HCT116 (cell line): ENCODE results near the gene JOSD1. TPM values are rescaled to one million over a fixed set of nuclear protein-coding genes. Genes with fewer than 3 reads are reported as not detected.

ENCODE experiments used
- ATAC-seq: fragments of 200-7000 bp; cut with Tn5 transposase; 2 replicates; pipeline ENCODE4 v1.9.1; 2020; ENCODE audit warnings: mild to moderate bottlenecking, moderate library complexity
- BruUV-seq: library from RNA; stranded (reverse); fragments of 400-500 nt; replicated peaks from 2 replicates; lab custom pipeline; 2021; lab: Mats Ljungman, UMichigan
- CTCF ChIA-PET: fragments of 300-600 bp; sonication (Branson Sonifier 250); formaldehyde crosslinking; loops from one replicate; lab custom pipeline; 2021; ENCODE audit warnings: antibody characterized with exemption; lab: Charles Lee
- POLR2A ChIA-PET: fragments of 300-600, 350-600 bp; sonication (Branson Sonifier 250); formaldehyde crosslinking; loops from one replicate; lab custom pipeline; 2021; ENCODE audit warnings: antibody characterized with exemption; lab: Charles Lee
- RAD21 ChIA-PET, 2 experiments: fragments of 300-600 bp; sonication (Branson Sonifier 250); formaldehyde crosslinking; loops; one replicate each; lab custom pipeline; 2023; ENCODE audit warnings: low total read pairs in 2 of 2; ENCODE audit not compliant: uncharacterized antibody in 2 of 2, unreplicated experiment in 2 of 2, low non-redundant PET in 1 of 2; lab: Charles Lee
- DNase-seq: peaks from one replicate; pipeline ENCODE4 v3.0.0-alpha.2; 2010; ENCODE audit warnings: low read depth, low spot score
- H2AFZ ChIP-seq: fragments of 200-600 bp; shearing (Covaris generic), sonication (generic); 2 replicates; pipeline ENCODE4 v1.6.1; 2017; ENCODE audit warnings: low read depth, mixed run types, mixed read lengths, antibody characterized with exemption, low read length; ENCODE audit not compliant: poor library complexity, severe bottlenecking
- H3K27ac ChIP-seq: 2 replicates; pipeline ENCODE4 v1.5.1; 2012; ENCODE audit warnings: low read depth, low read length
- H3K27me3 ChIP-seq: fragments of 200-600 bp; sonication (generic); 2 replicates; pipeline ENCODE4 v1.6.1; 2016; ENCODE audit warnings: mixed run types, low read length, mixed read lengths; ENCODE audit not compliant: insufficient read depth
- H3K36me3 ChIP-seq, 2 experiments: fragments of 200-500 bp in 1 of 2; fragments of 200-600 bp in 1 of 2; sonication (Bioruptor generic) in 1 of 2; sonication (generic) in 1 of 2; 2 replicates each; pipeline versions ENCODE4 v1.5.1 to v1.6.1; 2014 to 2016; ENCODE audit warnings: low read length in 2 of 2, inconsistent platforms in 1 of 2, mixed read lengths in 1 of 2, mixed run types in 1 of 2; ENCODE audit not compliant: insufficient read depth in 2 of 2, control insufficient read depth in 1 of 2
- H3K4me1 ChIP-seq, 2 experiments: fragments of 200-600 bp in 1 of 2; sonication (generic) in 1 of 2; 2 replicates each; pipeline versions ENCODE4 v1.5.1 to v1.6.1; 2012 to 2017; ENCODE audit warnings: low read length in 2 of 2, inconsistent platforms in 1 of 2, mild to moderate bottlenecking in 1 of 2, mixed read lengths in 1 of 2, mixed run types in 1 of 2, moderate library complexity in 1 of 2; ENCODE audit not compliant: insufficient read depth in 2 of 2, control insufficient read depth in 1 of 2
- H3K4me2 ChIP-seq: fragments of 200-600 bp; sonication (generic); 2 replicates; pipeline ENCODE4 v1.6.1; 2017; ENCODE audit warnings: mixed run types, low read length, mixed read lengths
- H3K4me3 ChIP-seq, 2 experiments: fragments of 200-600 bp in 1 of 2; sonication (generic) in 1 of 2; replicated peaks in 1 of 2; 2 replicates each; pipeline ENCODE4 v1.5.1; 2011 to 2016; ENCODE audit warnings: low read length in 2 of 2, control low read depth in 1 of 2, low read depth in 1 of 2, mild to moderate bottlenecking in 1 of 2, mixed read lengths in 1 of 2, mixed run types in 1 of 2
- H3K79me2 ChIP-seq: fragments of 200-600 bp; sonication (generic); 2 replicates; pipeline ENCODE4 v1.6.1; 2017; ENCODE audit warnings: mild to moderate bottlenecking, mixed run types, low read length, moderate library complexity, mixed read lengths; ENCODE audit not compliant: insufficient read depth
- H3K9ac ChIP-seq: fragments of 200-600 bp; sonication (generic); 2 replicates; pipeline ENCODE4 v1.6.1; 2016; ENCODE audit warnings: low read length, mixed read lengths
- H3K9me2 ChIP-seq: fragments of 200-600 bp; sonication (generic), shearing (Covaris generic); 2 replicates; pipeline ENCODE4 v1.6.1; 2017; ENCODE audit warnings: mixed run types, mild to moderate bottlenecking, moderate library complexity; ENCODE audit not compliant: insufficient read depth
- H3K9me3 ChIP-seq, 2 experiments: fragments of 200-500 bp in 1 of 2; fragments of 200-600 bp in 1 of 2; sonication (Bioruptor generic) in 1 of 2; sonication (generic) in 1 of 2; 2 replicates each; pipeline ENCODE4 v1.6.1; 2014 to 2017; ENCODE audit warnings: low read length in 2 of 2, mixed read lengths in 2 of 2, inconsistent platforms in 1 of 2, low read depth in 1 of 2, mild to moderate bottlenecking in 1 of 2, mixed run types in 1 of 2, moderate library complexity in 1 of 2; ENCODE audit not compliant: control insufficient read depth in 1 of 2, insufficient read depth in 1 of 2
- H4K20me1 ChIP-seq: fragments of 200-600 bp; sonication (generic), shearing (Covaris generic); 2 replicates; pipeline ENCODE4 v1.6.1; 2017; ENCODE audit warnings: mixed run types, mild to moderate bottlenecking, moderate library complexity; ENCODE audit not compliant: insufficient read depth
- CBX3 ChIP-seq: IDR thresholded peaks from 2 replicates; pipeline ENCODE4 v1.6.1; 2012; ENCODE audit warnings: low read depth
- CEBPB ChIP-seq: IDR thresholded peaks from 2 replicates; pipeline ENCODE4 v1.6.1; 2012; ENCODE audit warnings: low read depth
- ELF1 ChIP-seq: IDR thresholded peaks from 2 replicates; pipeline ENCODE4 v1.6.1; 2012; ENCODE audit warnings: low read depth, borderline replicate concordance
- EZH2 ChIP-seq: fragments of 200-600 bp; sonication (generic); IDR thresholded peaks from 2 replicates; pipeline ENCODE4 v1.6.1; 2017; ENCODE audit warnings: antibody characterized with exemption, mixed run types
- EZH2phosphoT487 ChIP-seq: fragments of 200-600 bp; IDR thresholded peaks from 2 replicates; pipeline ENCODE4 v1.6.1; 2018; ENCODE audit warnings: antibody characterized with exemption, borderline replicate concordance
- FOSL1 ChIP-seq: IDR thresholded peaks from 2 replicates; pipeline ENCODE4 v1.6.1; 2012; ENCODE audit warnings: low read depth
- JUND ChIP-seq: IDR thresholded peaks from 2 replicates; pipeline ENCODE4 v1.6.1; 2012
- POLR2A ChIP-seq: IDR thresholded peaks from 2 replicates; pipeline ENCODE4 v1.7.0; 2011; ENCODE audit warnings: borderline replicate concordance; ENCODE audit not compliant: insufficient read depth, insufficient read length; ENCODE audit errors: extremely low read depth
- RAD21 ChIP-seq: IDR thresholded peaks from 2 replicates; pipeline ENCODE4 v1.6.1; 2012; ENCODE audit warnings: low read depth, mild to moderate bottlenecking
- SIN3A ChIP-seq: IDR thresholded peaks from 2 replicates; pipeline ENCODE4 v1.6.1; 2012; ENCODE audit warnings: low read depth
- SP1 ChIP-seq: IDR thresholded peaks from 2 replicates; pipeline ENCODE4 v1.6.1; 2012; ENCODE audit warnings: low read depth
- SRF ChIP-seq: IDR thresholded peaks from 2 replicates; pipeline ENCODE4 v1.6.1; 2012; ENCODE audit warnings: low read depth
- TCF7L2 ChIP-seq: IDR thresholded peaks from 2 replicates; pipeline ENCODE4 v1.7.0; 2011; ENCODE audit warnings: borderline replicate concordance, inconsistent platforms; ENCODE audit not compliant: insufficient read depth, insufficient read length; ENCODE audit errors: extremely low read depth
- YY1 ChIP-seq: IDR thresholded peaks from 2 replicates; pipeline ENCODE4 v1.6.1; 2011; ENCODE audit warnings: low read length, low read depth, moderate library complexity, mild to moderate bottlenecking; ENCODE audit not compliant: insufficient replicate concordance; ENCODE audit errors: extremely low read depth
- ZFX ChIP-seq: fragments of 450-650 bp; IDR thresholded peaks from 2 replicates; pipeline ENCODE4 v1.6.1; 2017
- ZNF274 ChIP-seq: fragments of 200-500 bp; sonication (Bioruptor generic); IDR thresholded peaks from 2 replicates; pipeline ENCODE4 v1.6.1; 2014; ENCODE audit warnings: mild to moderate bottlenecking, low read depth, low read length, inconsistent platforms
- intact Hi-C: fragments of 100-400 bp; cut with micrococcal nuclease; formaldehyde crosslinking; loops from 2 replicates; pipeline ENCODE4 v1.10.0; 2022
- total RNA-seq: library from RNA; stranded (reverse); gene quantifications from one replicate; pipeline ENCODE4 v1.2.1, GENCODE V29; 2021; ENCODE audit not compliant: unreplicated experiment
- TF ChIP-seq, protein P1 (sequence below): IDR thresholded peaks from 2 replicates; pipeline ENCODE4 v1.6.1; 2012
- TF ChIP-seq, protein P2 (sequence below): IDR thresholded peaks from 2 replicates; pipeline ENCODE4 v1.6.1; 2012; ENCODE audit warnings: low read depth
- TF ChIP-seq, protein P3 (sequence below): IDR thresholded peaks from 2 replicates; pipeline ENCODE4 v1.6.1; 2011; ENCODE audit warnings: mild to moderate bottlenecking, low read length, moderate library complexity; ENCODE audit not compliant: insufficient replicate concordance; ENCODE audit errors: extremely low read depth

Gene JOSD1
- total RNA-seq, 1 experiment from 2014 or later, result 67.3 TPM

DNA sequence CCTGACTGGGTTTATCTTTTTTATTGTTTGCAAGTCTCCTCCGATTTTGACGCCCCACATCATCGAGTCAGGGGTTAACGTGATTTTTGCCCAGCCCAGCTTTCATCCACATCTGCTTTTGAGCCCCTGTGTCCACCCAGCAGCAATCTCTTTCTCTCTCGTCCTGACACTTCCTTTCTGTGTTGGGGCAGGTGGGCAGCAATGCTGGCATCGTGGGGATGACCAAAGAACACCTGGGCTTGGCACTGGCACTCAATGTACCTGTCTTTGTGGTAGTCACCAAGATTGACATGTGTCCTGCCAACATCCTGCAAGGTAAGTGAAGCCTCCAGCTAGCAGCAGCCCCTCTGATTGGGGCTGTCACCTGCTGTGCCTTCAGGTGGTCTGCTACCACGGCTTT is 20.8 kb upstream of the JOSD1 start (continued):
- TF ChIP-seq YY1, result no peak
- TF ChIP-seq ELF1, result no peak
- no peak for TF ChIP-seq TCF7L2
- no peak for TF ChIP-seq CEBPB
- TF ChIP-seq, protein P1, sequence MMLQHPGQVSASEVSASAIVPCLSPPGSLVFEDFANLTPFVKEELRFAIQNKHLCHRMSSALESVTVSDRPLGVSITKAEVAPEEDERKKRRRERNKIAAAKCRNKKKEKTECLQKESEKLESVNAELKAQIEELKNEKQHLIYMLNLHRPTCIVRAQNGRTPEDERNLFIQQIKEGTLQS, result no peak
- TF ChIP-seq SRF, result no peak

DNA sequence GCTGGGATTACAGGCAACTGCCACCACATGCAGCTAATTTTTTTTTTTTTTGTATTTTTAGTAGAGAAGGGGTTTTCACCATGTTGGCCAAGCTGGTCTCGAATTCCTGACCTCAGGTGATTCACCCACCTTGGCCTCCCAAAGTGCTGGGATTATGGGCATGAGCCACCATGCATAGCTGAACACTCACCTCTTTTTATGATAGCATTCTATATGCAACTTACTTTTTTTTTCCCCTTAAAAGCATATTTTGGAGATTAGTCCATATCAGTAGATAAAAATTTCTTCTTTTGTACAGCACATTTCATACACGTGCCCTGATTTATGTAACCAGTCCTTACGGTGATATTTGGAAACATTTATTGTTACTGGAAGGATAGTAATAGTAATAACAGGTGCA is 19.6 kb upstream of the JOSD1 start:
- intact Hi-C loops, result no loop called here
- no peak for DNase-seq
- POLR2A ChIA-PET, result no interaction called here

More for the DNA sequence above, 19.6 kb upstream of the JOSD1 start:
- H3K9me2 ChIP-seq, result no peaks in the 10 kb centered on the region
- H3K9me3 ChIP-seq, result no peaks in the 10 kb centered on the region
- H3K27ac ChIP-seq, result no peak overlapping the region
- no peak overlapping the region for H3K4me2 ChIP-seq
- H3K4me3 ChIP-seq, result no peak overlapping the region
- RAD21 ChIA-PET, result no interaction called here
- H3K4me1 ChIP-seq, result peaks cover 12 to 21% of the 10 kb centered on the region in 2 experiments
- BruUV-seq, result no TSS peak
- H3K79me2 ChIP-seq, result peaks cover 17% of the 10 kb centered on the region
- H4K20me1 ChIP-seq, result no peaks in the 10 kb centered on the region
- TF ChIP-seq ZFX, result no peak
- no peak for TF ChIP-seq EZH2
- TF ChIP-seq RAD21, result no peak
- TF ChIP-seq, protein P2, sequence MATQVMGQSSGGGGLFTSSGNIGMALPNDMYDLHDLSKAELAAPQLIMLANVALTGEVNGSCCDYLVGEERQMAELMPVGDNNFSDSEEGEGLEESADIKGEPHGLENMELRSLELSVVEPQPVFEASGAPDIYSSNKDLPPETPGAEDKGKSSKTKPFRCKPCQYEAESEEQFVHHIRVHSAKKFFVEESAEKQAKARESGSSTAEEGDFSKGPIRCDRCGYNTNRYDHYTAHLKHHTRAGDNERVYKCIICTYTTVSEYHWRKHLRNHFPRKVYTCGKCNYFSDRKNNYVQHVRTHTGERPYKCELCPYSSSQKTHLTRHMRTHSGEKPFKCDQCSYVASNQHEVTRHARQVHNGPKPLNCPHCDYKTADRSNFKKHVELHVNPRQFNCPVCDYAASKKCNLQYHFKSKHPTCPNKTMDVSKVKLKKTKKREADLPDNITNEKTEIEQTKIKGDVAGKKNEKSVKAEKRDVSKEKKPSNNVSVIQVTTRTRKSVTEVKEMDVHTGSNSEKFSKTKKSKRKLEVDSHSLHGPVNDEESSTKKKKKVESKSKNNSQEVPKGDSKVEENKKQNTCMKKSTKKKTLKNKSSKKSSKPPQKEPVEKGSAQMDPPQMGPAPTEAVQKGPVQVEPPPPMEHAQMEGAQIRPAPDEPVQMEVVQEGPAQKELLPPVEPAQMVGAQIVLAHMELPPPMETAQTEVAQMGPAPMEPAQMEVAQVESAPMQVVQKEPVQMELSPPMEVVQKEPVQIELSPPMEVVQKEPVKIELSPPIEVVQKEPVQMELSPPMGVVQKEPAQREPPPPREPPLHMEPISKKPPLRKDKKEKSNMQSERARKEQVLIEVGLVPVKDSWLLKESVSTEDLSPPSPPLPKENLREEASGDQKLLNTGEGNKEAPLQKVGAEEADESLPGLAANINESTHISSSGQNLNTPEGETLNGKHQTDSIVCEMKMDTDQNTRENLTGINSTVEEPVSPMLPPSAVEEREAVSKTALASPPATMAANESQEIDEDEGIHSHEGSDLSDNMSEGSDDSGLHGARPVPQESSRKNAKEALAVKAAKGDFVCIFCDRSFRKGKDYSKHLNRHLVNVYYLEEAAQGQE, result no peak
- no peak for TF ChIP-seq TCF7L2
- TF ChIP-seq EZH2phosphoT487, result no peak
- no peak for TF ChIP-seq FOSL1
- no peak for TF ChIP-seq JUND
- TF ChIP-seq SIN3A, result no peak
- TF ChIP-seq SRF, result no peak
- no peak for TF ChIP-seq CEBPB
- TF ChIP-seq SP1, result no peak
- no peak for TF ChIP-seq CBX3
- TF ChIP-seq, protein P3, sequence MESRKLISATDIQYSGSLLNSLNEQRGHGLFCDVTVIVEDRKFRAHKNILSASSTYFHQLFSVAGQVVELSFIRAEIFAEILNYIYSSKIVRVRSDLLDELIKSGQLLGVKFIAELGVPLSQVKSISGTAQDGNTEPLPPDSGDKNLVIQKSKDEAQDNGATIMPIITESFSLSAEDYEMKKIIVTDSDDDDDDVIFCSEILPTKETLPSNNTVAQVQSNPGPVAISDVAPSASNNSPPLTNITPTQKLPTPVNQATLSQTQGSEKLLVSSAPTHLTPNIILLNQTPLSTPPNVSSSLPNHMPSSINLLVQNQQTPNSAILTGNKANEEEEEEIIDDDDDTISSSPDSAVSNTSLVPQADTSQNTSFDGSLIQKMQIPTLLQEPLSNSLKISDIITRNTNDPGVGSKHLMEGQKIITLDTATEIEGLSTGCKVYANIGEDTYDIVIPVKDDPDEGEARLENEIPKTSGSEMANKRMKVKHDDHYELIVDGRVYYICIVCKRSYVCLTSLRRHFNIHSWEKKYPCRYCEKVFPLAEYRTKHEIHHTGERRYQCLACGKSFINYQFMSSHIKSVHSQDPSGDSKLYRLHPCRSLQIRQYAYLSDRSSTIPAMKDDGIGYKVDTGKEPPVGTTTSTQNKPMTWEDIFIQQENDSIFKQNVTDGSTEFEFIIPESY, result no peak
- no peak for TF ChIP-seq POLR2A
- no peak for TF ChIP-seq ELF1
- no peak for TF ChIP-seq ZNF274
- no peak for TF ChIP-seq YY1
- TF ChIP-seq, protein P1, result no peak
- peaks cover 22 to 30% of the 10 kb centered on the region in 2 experiments; a peak in 3 of 4 replicates for H3K36me3 ChIP-seq
- H3K27me3 ChIP-seq, result no peaks in the 10 kb centered on the region
- no peak for ATAC-seq
- no peak overlapping the region for H2AFZ ChIP-seq
- H3K9ac ChIP-seq, result no peak overlapping the region
- CTCF ChIA-PET, result no interaction called here
